ENCODE measurements around the gene BMERB1.

DNA sequence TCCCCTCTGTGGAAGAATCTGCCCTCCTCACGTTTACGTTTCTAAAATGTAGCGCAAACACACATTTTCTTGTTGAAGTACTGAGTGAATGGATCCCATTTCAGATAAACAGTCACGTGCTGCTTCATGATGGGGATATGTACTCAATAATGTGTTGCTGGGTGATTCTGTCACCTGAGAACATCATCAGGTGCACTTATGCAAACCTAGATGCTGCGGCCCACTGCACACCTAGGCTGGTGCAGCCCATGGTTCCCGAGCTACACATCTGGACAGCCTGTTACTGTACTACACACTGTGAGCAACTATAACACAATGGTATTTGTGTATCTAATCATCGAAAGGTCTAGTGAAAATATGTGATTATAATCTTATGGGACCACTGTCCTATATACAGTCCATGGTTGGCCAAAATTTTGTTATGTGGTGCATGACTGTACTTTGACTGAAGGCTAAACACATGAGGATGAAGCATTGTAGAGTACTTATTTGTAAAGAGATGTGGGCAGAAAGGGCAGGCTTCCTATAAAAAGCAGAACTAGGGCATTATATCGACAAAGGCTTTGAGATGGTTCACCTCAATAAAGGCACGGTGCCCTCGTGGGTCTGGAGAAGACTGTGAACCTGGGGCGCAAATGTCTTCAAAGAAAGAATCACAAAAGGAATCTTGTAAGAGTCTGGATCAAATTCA lies 182.2 kb downstream of the BMERB1 start:
- TF ChIP-seq, protein P1, sequence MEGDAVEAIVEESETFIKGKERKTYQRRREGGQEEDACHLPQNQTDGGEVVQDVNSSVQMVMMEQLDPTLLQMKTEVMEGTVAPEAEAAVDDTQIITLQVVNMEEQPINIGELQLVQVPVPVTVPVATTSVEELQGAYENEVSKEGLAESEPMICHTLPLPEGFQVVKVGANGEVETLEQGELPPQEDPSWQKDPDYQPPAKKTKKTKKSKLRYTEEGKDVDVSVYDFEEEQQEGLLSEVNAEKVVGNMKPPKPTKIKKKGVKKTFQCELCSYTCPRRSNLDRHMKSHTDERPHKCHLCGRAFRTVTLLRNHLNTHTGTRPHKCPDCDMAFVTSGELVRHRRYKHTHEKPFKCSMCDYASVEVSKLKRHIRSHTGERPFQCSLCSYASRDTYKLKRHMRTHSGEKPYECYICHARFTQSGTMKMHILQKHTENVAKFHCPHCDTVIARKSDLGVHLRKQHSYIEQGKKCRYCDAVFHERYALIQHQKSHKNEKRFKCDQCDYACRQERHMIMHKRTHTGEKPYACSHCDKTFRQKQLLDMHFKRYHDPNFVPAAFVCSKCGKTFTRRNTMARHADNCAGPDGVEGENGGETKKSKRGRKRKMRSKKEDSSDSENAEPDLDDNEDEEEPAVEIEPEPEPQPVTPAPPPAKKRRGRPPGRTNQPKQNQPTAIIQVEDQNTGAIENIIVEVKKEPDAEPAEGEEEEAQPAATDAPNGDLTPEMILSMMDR (IDR thresholded peaks at IDR 0.05; ENCODE audit: poor library complexity) = no peak
- TF ChIP-seq EZH2phosphoT487 (IDR thresholded peaks at IDR 0.05; ENCODE audit: low read depth, severe bottlenecking, unreplicated experiment) = no peak
